Osteocyte (in vitro differentiated cells): ENCODE data around the gene RREB1. TPM values are rescaled to one million over a fixed set of nuclear protein-coding genes. Genes with fewer than 3 reads are reported as not detected.
A peak's percentile ranks its signal among the peaks of the same experiment; 100 is the strongest.

Source experiments
- DNase-seq: peaks from one replicate; pipeline ENCODE4 v3.0.0; 2021; ENCODE audit warnings: mixed read lengths; ENCODE audit not compliant: unreplicated experiment; ENCODE audit errors: extremely low spot score
- H3K27ac Mint-ChIP-seq: one replicate; pipeline ENCODE4 v1.8.0; 2021; ENCODE audit warnings: mild to moderate bottlenecking, mixed read lengths; ENCODE audit not compliant: unreplicated experiment
- H3K27me3 Mint-ChIP-seq: one replicate; pipeline ENCODE4 v1.8.0; 2021; ENCODE audit warnings: mixed read lengths; ENCODE audit not compliant: unreplicated experiment
- H3K36me3 Mint-ChIP-seq: one replicate; pipeline ENCODE4 v1.8.0; 2021; ENCODE audit warnings: mixed read lengths; ENCODE audit not compliant: unreplicated experiment
- H3K4me1 Mint-ChIP-seq: one replicate; pipeline ENCODE4 v1.8.0; 2021; ENCODE audit warnings: mixed read lengths; ENCODE audit not compliant: unreplicated experiment
- H3K4me3 Mint-ChIP-seq: one replicate; pipeline ENCODE4 v1.8.0; 2021; ENCODE audit warnings: mild to moderate bottlenecking, moderate library complexity, mixed read lengths; ENCODE audit not compliant: unreplicated experiment
- H3K9me3 Mint-ChIP-seq: one replicate; pipeline ENCODE4 v1.8.0; 2021; ENCODE audit warnings: mixed read lengths; ENCODE audit not compliant: unreplicated experiment
- total RNA-seq: library from RNA; stranded (reverse); gene quantifications from 2 replicates; pipeline ENCODE4 v1.2.1, GENCODE V29; 2021
- TF ChIP-seq, protein P1 (sequence below): fragments of 200-600 bp; sonication (generic); IDR thresholded peaks from 2 replicates; pipeline ENCODE4 v1.5.0; 2021; ENCODE audit warnings: antibody characterized with exemption, mild to moderate bottlenecking, moderate library complexity

RREB1 gene
- total RNA-seq, 1 donor from 2014 or later: 29.9 TPM

DNA sequence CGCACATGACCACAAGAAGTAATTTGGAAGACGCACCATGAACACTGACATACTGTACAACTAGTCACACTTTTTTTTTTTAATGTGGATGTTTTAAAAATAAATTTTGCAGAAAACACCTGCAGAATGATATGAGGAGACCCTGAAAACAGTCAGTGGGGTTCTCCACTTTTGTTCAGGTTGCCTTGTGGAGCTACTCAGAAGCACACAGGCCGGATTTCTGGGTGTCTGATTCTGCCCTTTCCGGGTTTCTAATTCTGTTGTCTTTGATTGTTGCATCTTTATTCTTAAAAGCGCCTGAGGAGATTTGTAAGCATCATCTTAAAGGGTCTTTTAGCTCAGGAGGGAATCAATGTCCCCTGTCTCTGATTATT lies 130.8 kb downstream of the RREB1 start:
- Mint-ChIP-seq H3K9me3 (no peaks in the 10 kb centered on the region), H3K27ac (no peak overlapping the region), H3K36me3 (peaks cover 15% of the 10 kb centered on the region), H3K27me3 (no peaks in the 10 kb centered on the region), H3K4me1 (peaks cover 26% of the 10 kb centered on the region), H3K4me3 (no peak overlapping the region)
- TF ChIP-seq, protein P1, sequence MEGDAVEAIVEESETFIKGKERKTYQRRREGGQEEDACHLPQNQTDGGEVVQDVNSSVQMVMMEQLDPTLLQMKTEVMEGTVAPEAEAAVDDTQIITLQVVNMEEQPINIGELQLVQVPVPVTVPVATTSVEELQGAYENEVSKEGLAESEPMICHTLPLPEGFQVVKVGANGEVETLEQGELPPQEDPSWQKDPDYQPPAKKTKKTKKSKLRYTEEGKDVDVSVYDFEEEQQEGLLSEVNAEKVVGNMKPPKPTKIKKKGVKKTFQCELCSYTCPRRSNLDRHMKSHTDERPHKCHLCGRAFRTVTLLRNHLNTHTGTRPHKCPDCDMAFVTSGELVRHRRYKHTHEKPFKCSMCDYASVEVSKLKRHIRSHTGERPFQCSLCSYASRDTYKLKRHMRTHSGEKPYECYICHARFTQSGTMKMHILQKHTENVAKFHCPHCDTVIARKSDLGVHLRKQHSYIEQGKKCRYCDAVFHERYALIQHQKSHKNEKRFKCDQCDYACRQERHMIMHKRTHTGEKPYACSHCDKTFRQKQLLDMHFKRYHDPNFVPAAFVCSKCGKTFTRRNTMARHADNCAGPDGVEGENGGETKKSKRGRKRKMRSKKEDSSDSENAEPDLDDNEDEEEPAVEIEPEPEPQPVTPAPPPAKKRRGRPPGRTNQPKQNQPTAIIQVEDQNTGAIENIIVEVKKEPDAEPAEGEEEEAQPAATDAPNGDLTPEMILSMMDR: no peak
- no peak for DNase-seq

GRCh38 chr6:7238900-7239589 lies 131.3 kb downstream of the RREB1 start:
- Mint-ChIP-seq H3K27me3 (no peaks in the 10 kb centered on the region), H3K4me3 (no peak overlapping the region), H3K36me3 (peaks cover 17% of the 10 kb centered on the region), H3K9me3 (no peaks in the 10 kb centered on the region), H3K4me1 (peaks cover 29% of the 10 kb centered on the region), H3K27ac (no peak overlapping the region)
- no peak for DNase-seq
- TF ChIP-seq, protein P1: peak; percentile 63

DNA sequence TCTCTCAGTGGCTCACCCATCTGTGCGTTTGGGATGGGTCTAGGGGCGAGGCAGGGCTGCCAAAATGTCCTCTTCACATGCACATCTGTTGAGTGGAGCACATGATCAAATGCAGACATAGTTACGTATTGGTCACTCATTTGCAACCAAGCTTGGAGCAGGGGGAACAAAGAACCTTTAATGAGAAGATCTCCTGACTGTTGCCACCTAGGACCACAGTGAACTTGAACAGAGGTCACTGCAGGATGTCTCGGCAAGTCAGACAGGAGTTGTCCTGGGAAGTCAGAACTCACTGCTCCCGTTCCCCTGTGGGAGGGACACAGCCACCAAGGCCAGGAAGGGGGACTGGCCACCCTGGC lies 131.8 kb downstream of the RREB1 start:
- Mint-ChIP-seq H3K9me3 (no peaks in the 10 kb centered on the region), H3K27ac (no peak overlapping the region), H3K36me3 (peaks cover 12% of the 10 kb centered on the region), H3K4me3 (no peak overlapping the region), H3K27me3 (no peaks in the 10 kb centered on the region), H3K4me1 (peaks cover 29% of the 10 kb centered on the region)
- no peak for DNase-seq
- TF ChIP-seq, protein P1: no peak

DNA sequence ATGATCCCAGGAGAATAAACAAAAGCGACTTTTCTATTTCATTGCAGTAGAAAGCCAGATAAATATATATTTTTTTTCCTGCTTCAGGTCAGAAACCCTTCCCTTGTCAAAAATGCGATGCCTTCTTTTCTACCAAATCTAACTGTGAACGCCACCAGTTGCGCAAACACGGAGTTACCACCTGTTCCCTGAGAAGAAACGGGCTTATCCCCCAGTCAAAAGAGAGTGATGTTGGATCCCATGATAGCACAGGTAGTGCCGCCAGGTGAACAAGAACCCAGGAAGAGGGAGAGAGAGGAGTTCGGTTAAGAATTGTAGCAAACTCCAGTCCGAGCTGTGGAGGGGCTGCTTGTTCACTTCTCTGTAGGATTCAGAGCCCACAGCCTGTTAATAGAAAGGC lies 132.6 kb downstream of the RREB1 start:
- H3K4me3 Mint-ChIP-seq: no peak overlapping the region
- H3K4me1 Mint-ChIP-seq: peaks cover 29% of the 10 kb centered on the region
- TF ChIP-seq, protein P1: no peak
- no peaks in the 10 kb centered on the region for H3K27me3 Mint-ChIP-seq
- no peak for DNase-seq
- no peak overlapping the region for H3K27ac Mint-ChIP-seq
- peaks cover 10% of the 10 kb centered on the region for H3K36me3 Mint-ChIP-seq
- H3K9me3 Mint-ChIP-seq: no peaks in the 10 kb centered on the region

DNA sequence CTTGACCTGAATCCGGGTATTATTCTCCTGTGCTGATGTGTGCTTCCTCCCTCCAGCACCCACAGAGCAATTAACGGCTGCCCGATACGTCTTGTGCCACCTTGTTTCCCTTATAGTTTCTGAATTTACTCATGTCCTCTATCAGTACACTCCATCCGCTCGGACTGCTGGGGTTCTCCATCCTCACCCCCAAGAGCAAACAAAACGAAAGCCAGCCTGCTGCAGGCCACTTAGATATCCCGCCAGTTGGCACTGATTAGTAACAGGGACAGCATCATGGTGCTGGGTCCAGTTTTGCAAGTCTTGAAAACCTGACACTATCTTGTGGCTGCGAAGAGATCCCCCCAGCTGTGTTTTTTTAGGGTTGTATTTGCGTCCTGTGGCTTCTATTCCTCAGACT lies 133.4 kb downstream of the RREB1 start:
- no peak overlapping the region for H3K27ac Mint-ChIP-seq
- H3K36me3 Mint-ChIP-seq: peaks cover 10% of the 10 kb centered on the region
- H3K4me1 Mint-ChIP-seq: peaks cover 29% of the 10 kb centered on the region
- no peaks in the 10 kb centered on the region for H3K9me3 Mint-ChIP-seq
- no peak for DNase-seq
- TF ChIP-seq, protein P1: no peak
- no peak overlapping the region for H3K4me3 Mint-ChIP-seq
- no peaks in the 10 kb centered on the region for H3K27me3 Mint-ChIP-seq
